ENCODE data around the gene NMNAT2. TPM values are rescaled to one million over a fixed set of nuclear protein-coding genes. Genes with fewer than 3 reads are reported as not detected.

Gene NMNAT2
- total RNA-seq, 1 experiment from 2014 or later, result not detected

GRCh38 chr1:183272390-183272848 is 145.8 kb downstream of the NMNAT2 start:
- ChIA-PET CTCF (interaction anchor here (1.2 kb wide), 1 partner anchor 37 kb away, joined by 4 read pairs; no protein-coding TSS in a partner anchor), RAD21 (ENCODE audit: low non-redundant PET in 1 of 2, low total read pairs in 2 of 2, uncharacterized antibody in 2 of 2, unreplicated experiment in 2 of 2) (no interaction called here), POLR2A (no interaction called here)
- Histone ChIP-seq H3K27me3 (ENCODE audit: insufficient read depth, low read length) (no peaks in the 10 kb centered on the region), H3K4me3 (replicated peaks in 1 of 2; ENCODE audit: low read depth in 1 of 2, low read length in 2 of 2) (no peak overlapping the region), H3K4me2 (ENCODE audit: low read length) (peak overlapping the region; percentile 33; the same call in 1 of the 2 replicates), H3K9me3 (ENCODE audit: control insufficient read depth in 1 of 2, insufficient read depth in 1 of 2, low read depth in 1 of 2, low read length in 2 of 2) (no peaks in the 10 kb centered on the region), H2AFZ (ENCODE audit: low read depth, low read length, poor library complexity, severe bottlenecking) (peak overlapping the region; percentile 58), H4K20me1 (ENCODE audit: insufficient read depth) (no peaks in the 10 kb centered on the region), H3K9me2 (ENCODE audit: insufficient read depth) (no peaks in the 10 kb centered on the region), H3K4me1 (ENCODE audit: control insufficient read depth in 1 of 2, insufficient read depth in 2 of 2, low read length in 2 of 2) (peaks cover 0 to 15% of the 10 kb centered on the region in 2 experiments; a peak in 2 of 4 replicates), H3K9ac (ENCODE audit: low read length) (no peak overlapping the region), H3K36me3 (ENCODE audit: control insufficient read depth in 1 of 2, insufficient read depth in 2 of 2, low read length in 2 of 2) (no peaks in the 10 kb centered on the region), H3K79me2 (ENCODE audit: insufficient read depth, low read length) (no peaks in the 10 kb centered on the region), H3K27ac (ENCODE audit: low read depth, low read length) (no peak overlapping the region)
- DNase-seq (ENCODE audit: low read depth, low spot score) (no peak), ATAC-seq (peak; percentile 38; the same call in 1 of the 2 replicates)
- intact Hi-C loops (cut with micrococcal nuclease), result no loop called here
- TF ChIP-seq FOSL1 (IDR thresholded peaks at IDR 0.05; ENCODE audit: low read depth) (no peak), REST (IDR thresholded peaks at IDR 0.05; ENCODE audit: low read depth) (no peak), POLR2A (IDR thresholded peaks at IDR 0.05; ENCODE audit: borderline replicate concordance, extremely low read depth, insufficient read depth, insufficient read length) (no peak), ATF3 (IDR thresholded peaks at IDR 0.05) (no peak), EZH2 (IDR thresholded peaks at IDR 0.05) (no peak), RAD21 (IDR thresholded peaks at IDR 0.05; ENCODE audit: low read depth) (no peak)
- no TSS peak for BruUV-seq (replicated peaks)

Measured in HCT116 (cell line).